Right lobe of liver (tissue), 4 donors: ENCODE results near the gene CCL21.
"Not testable (repeated sequence)": the region's sequence is repeated elsewhere in the genome, so short reads cannot be mapped to it uniquely, and the experiment has no call there.

Experiments
- POLR2A ChIP-seq: fragments of 450-650 bp; IDR thresholded peaks from one replicate; pipeline ENCODE4 v1.6.1; 2017; ENCODE audit warnings: antibody characterized with exemption, mild to moderate bottlenecking
- TF ChIP-seq, protein P1 (sequence below), 4 donors: fragments of 200-600 bp in 3 of 4; fragments of 450-650 bp in 1 of 4; IDR thresholded peaks; one replicate each; pipeline versions ENCODE4 v1.5.1 to v1.8.0; 2016 to 2022; ENCODE audit warnings: antibody characterized with exemption in 4 of 4, mild to moderate bottlenecking in 2 of 4
- donor health status: DM: no; HTN: no; CAD: no.
- donor health status: DM: no; HTN: no; CAD: no.
- donor health status: DM: no; HTN: yes; CAD: no.

DNA sequence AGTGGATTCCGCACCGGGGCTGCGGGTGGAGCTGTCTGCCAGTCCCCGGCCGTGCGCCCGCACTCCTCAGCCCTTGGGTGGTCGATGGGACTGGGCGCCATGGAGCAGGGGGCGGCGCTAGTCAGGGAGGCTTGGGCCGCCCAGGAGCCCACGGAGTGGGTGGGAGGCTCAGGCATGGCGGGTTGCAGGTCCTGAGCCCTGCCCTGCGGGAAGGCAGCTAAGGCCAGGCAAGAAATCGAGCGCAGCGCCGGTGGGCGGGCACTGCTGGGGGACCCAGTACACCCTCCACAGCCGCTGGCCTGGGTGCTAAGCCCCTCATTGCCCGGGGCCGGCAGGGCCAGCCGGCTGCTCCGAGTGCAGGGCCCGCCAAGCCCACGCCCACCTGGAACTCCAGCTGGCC is 30.2 kb upstream of the CCL21 start:
- TF ChIP-seq, protein P1, sequence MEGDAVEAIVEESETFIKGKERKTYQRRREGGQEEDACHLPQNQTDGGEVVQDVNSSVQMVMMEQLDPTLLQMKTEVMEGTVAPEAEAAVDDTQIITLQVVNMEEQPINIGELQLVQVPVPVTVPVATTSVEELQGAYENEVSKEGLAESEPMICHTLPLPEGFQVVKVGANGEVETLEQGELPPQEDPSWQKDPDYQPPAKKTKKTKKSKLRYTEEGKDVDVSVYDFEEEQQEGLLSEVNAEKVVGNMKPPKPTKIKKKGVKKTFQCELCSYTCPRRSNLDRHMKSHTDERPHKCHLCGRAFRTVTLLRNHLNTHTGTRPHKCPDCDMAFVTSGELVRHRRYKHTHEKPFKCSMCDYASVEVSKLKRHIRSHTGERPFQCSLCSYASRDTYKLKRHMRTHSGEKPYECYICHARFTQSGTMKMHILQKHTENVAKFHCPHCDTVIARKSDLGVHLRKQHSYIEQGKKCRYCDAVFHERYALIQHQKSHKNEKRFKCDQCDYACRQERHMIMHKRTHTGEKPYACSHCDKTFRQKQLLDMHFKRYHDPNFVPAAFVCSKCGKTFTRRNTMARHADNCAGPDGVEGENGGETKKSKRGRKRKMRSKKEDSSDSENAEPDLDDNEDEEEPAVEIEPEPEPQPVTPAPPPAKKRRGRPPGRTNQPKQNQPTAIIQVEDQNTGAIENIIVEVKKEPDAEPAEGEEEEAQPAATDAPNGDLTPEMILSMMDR (IDR thresholded peaks at IDR 0.05): not testable (repeated sequence)
- not testable (repeated sequence) for TF ChIP-seq POLR2A
